Limb (tissue), 2 donors: ENCODE measurements around the gene SDK2.

ENCODE experiments used
- DNase-seq, 2 donors: peaks; one replicate each; pipeline ENCODE4 v3.0.0-alpha.2; 2016; ENCODE audit errors: extremely low spot score in 2 of 2

SDK2 gene

DNA sequence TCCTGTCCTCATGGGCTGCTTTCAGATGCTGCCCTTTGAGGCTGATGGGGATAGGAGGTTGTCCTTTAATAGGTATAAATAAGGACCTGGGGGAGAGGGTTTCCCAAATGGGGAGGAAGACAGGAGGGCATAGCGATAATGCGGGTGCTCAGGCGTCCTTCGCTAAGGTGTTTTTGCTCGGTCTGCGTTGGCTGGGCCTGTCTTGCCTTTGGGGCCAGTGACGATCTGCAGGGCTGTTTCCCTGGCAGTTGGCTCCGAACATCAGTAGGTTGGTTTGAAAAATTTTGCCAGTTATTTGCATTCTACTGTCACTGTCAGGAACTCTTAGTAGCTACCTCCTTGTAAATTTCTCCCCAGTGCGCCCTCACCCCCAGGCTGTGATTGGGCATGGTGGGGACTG is 294.6 kb downstream of the SDK2 start:
- no peak for DNase-seq

DNA sequence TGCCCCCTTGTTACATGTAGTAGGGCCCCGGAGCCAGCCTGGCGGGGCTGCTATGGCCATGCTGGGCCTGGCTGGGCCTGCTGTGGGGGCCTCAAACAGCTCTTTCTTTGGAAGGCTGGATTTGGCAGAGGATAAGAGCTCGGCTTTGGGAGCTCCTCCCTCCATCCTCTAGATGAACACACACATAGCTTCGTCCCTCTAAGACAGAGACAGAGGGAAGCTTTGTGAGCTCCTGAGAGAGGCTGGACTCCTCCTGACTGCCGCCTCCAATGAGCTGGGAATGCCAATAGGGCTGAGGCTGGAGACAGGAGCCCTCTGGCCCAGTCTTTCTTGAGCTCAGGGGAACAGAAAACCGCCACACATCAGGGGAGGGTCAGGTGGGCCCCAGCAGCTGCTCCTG is 295.1 kb downstream of the SDK2 start:
- DNase-seq = peak; percentile 69 to 74

DNA sequence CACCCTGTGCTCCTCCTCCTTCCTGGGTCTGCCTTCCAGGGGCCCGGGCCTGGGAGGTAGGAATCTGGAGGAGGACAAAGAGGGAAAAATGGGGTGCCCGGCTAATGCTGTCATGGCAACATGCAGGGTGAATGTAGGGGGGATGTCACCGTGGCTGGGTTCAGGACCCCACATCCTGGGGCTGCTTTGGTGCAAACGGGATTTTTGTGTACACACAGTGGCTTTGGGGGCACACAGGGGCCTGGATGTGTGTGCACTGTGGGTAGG is 295.5 kb downstream of the SDK2 start:
- no peak for DNase-seq

DNA sequence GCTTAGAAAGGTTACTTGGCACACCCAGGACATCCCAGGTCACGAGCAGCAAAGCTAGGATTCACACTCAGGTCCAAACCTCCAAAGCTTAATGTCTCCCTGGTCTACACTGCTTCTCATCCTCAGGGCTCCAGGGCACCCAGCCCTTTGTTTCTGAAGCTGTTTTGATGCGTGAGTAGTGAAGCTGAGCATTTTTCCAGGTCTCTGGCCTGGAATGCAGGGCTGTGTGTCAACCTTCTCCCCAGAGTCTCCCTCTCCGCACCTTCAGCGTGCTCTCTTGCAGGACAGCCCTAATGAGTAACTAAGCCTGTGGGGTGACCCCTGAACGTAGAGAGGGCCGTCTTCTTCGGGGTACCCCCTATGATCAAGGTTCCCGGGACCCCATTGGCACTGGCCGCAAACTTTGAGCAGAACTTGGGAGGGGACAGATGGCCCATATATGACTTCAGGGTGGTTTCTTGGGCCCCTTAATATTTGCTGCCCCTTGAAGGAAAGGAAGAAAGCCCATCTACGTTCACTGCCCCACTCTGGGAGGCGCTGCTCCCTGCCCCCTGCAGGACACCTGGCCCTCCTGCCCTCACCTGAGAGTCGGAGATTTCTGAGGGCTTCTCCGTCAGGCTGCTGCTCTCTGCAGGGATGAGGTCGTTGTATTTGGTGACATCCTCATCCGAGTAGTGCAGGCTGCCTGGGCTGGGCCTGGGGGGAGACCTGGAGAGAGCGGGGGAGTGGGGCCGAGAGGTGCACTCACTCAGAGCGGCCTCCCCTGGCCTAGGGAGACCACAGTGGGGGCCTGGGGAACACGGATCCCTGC is 296.0 kb downstream of the SDK2 start:
- DNase-seq = no peak

DNA sequence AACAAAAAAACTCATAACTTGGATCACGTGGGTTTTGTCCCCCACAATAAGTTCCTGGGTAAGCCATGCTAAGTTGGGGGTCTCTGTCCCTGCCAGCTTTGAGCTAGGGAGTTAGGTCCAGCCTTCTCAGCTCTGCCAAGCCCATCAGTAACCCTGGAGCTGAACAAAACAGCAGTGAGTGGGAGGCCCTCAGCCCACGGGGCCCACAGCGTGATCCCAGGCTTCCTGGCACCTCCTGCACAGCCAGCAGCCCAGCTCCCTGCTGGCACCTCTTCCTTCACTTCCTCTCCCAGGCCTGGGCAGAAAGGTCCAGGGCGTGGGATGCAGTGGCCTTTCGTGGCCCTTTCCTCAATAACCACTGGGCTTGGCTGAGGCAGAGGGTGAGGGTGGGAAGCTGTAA is 296.9 kb downstream of the SDK2 start:
- no peak for DNase-seq

DNA sequence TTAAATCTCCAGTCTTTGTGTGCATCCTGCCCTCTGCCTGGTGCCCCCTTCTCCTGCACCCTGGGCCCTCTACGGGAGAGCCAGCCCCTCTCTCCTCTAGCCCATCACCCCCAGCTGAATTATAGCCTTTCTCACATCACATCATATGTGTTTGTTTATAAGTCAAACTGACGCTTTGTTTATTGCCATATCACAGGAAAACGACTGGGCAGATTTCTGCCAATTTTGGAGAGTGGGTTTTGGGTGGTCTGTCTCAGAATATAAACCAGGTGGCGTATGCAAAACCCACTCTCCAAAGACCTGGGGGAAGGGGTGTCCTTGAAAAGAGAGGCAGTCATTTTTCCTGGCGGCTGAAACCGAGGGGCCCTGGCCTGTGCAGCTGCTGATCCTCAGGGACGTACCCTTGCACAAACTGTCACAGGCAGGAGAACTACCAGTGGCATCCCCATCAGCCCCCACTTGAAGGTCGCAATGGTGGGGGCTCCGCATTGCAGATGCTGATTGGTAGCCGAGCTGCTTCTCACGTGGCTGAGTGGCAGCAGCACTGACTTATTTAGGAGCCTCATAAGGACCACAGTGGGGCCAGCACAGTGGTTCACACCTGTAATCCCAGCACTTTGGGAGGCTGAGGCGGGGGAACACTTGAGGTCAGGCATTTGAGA is 297.6 kb downstream of the SDK2 start:
- no peak for DNase-seq

DNA sequence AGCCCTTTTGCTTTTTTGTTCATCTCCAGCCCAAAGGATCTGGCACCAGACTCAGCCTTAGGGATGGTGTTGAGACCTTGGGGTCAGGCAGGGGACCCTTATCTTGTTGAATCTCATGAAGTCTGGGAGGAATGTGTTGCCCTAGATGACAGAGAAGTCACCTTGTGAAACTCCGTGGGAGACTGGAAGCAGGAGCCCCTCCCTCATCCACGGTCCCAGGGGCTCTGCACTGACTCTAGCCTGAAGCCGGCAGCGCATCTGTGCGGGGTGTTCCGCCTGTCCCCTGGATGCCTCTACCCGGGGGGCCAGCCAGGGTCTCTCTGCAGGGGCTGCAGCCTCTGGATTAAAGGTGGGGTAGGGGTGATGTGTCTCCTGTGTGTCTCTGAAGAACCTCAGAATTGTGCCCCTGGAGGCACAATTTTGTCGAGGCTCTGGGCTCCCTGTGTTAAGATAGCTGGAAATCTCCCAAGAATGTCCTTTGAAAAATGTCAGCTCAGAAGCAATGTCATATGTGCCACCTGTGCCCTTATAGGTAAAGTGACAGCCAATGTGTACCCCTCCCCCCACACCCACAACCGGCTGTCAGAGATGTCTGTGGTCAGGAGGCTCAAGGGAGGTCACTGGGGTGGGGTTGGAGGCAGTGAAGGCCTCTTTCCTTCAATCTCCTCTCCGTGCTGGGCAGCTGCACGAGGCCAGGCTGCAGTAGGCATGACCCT is 300.3 kb downstream of the SDK2 start:
- no peak for DNase-seq

DNA sequence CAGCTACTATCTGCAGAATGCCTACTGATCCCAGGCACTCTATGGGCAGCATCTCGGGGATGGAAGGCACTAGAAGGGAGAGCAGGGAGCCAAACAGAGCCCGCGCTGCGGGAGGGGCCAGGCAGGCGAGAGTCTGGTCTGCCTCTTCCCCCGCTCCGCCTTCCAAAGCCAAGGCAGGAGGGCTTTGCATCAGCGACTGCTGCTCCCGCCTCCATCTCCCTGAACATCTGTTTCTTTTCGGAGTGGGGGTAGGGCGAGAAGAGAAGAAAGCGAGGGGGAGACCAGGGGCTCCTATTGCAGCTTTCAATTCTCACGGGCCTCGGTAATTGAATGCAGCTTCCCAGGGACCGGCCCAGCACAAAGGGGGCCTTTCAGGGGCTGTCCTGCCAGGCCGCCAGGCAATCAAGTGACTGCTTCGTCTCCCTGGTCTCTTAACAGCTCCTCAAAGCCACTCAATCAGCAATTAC is 301.0 kb downstream of the SDK2 start:
- peak; percentile 88 to 93 for DNase-seq

DNA sequence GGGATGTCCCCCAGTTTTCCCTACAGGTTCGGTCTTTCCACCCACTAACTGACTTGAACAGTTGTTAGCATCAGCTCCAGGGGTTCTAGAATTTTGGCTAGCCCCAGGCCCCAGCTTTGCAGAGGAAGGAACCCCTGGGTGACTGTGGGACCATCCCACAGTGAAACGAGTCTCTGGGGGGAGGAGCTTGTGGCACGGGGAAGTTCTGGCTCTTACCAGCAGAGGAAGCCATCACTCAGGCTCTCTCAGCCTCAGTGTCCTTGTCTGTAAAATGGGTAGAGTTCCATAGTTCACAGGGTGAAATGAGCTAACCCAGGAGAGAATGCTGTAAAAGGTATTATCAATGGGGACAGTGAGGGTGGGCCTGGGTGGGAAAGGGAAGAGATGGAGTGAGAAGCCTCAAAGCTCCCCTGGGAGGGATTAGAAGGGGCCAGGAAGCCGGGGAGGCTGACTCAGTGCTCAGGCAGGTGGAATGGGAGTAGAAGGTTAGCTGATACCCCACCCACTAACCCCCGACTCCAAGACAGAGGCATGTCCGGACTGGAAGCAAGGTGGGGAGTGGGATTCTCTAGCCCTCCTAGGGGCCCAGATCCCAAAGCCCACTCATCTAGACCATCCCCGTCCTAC is 301.6 kb downstream of the SDK2 start:
- DNase-seq = no peak

DNA sequence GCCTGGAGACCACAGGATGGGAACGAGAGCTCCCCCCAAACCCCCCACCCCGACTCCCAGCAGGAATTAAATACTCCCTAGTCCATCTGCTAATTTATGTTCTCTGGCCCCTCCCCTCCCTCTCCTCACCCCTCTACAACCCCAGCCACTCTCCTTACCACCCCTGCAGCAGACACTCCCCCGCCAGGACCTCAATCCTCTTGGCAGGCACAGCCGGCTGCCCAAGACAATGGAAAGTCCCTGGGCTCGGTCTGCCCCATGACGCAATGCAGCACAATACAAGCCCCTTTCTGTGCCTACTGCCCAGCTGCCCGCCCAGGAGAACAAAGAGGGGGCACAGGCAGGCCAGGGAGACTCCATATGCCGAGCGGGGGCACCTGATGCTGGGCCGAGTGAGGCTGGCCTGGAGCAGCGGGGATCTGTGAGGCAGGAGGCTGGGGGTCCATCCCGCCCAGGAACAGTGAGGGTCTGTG is 302.2 kb downstream of the SDK2 start:
- DNase-seq = peak; percentile 57 to 84

DNA sequence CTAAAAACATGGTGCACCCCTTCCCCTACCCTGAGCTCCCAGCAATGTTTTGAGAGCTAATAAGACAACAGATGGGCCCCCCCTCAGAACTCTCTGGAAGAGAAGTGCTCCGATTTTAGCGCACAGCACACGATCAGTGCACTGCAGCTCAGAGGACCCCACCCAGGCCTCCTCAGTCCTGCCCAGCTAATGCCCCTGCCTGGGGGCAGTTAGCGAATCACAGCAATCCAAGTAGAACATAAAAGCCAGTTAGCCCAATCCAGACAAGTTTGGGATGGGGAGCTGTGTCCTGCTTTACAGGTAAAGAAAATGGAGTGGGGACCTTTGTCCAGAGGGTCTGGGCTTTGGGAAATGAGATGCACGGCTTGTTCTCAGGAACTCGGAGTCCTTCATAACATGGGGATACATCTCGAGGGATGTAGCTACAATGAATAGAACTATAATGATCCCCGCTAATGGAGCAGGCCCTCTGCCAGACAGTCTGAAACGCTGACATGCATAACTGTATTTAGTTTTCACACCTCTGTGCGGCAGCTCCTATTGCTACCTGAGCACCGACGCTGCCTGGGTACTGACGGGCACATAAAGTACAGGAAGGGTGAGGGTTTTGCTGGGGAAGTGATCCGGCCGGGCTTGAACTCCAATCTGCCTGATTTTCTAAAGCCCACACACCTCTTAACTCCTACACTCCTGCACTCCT is 302.7 kb downstream of the SDK2 start:
- no peak for DNase-seq

DNA sequence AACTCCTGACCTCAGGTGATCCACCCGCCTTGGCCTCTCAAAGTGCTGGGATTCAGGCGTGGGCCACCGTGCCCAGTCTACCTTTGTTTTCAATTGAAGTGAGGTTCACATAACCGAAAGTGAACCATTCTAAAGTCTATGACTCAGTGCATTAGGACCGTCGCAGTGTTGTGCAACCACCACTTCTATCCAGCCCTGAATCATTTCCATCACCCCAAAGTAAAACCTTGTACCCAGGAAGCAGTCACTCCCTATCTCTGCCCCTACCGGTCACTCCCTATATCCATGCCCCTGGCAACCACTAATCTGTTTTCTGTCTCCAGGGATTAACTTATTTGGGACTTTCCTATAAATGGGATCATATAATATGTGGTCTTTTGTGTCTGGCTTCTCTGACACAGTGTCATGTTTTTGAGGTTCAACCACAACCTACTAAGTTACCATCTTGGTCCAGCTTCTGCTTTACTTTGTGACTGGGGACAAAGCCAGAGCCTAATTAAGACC is 304.1 kb downstream of the SDK2 start:
- DNase-seq = no peak

DNA sequence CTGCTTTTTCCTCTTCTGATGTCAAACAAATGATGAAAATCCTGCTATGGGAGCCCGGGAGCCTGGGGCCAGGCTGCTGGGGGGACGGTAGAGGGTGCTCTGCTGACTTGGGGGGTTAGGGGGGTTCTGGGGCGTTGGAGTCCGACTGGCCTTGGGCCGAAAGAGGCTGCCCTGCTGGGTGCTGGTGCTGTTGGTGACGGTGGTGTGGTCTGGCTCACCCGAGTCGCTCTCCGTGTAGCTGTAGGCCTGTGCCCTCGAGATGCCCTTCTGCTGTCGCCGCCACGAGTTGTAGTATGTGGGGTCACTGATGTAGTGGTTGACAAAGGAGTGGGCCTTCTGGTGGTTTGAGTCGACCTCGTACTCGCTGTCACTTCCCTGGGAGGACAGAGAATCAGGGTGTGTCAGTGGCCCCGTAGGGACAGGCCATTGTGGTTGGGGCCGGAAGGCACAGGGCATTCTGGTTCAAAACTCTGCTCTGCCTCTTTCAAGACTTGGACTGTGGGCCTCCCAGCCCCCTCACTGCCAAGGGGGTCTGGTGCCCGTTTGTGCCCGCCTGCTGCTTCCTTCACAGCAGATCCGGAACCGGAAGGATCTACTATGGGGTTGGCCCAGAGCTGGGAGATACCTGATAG is 305.6 kb downstream of the SDK2 start:
- DNase-seq = no peak

DNA sequence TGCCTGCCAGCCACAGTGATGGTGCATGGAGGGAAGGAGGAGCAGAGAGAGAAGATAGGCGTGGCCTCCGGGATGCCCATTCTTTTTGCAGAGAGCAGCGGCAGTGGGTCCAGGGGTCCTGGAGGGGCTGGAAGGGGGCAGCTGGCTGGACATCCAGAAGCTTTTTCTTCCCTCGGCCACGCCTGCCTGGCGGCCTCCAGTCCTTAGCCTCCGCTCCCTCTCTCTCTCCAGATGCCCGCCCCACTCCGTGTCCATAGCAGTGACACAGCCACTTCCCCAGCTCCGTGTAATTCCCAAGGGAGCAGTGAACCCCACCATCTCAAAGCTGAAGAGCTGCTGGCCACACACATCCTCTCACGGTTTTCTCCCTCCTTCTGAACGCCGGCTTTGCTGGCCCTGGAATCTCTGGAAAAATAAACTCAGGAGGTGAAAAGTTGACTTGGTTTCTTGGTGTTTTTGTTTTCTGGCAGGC is 306.2 kb downstream of the SDK2 start:
- DNase-seq = no peak

DNA sequence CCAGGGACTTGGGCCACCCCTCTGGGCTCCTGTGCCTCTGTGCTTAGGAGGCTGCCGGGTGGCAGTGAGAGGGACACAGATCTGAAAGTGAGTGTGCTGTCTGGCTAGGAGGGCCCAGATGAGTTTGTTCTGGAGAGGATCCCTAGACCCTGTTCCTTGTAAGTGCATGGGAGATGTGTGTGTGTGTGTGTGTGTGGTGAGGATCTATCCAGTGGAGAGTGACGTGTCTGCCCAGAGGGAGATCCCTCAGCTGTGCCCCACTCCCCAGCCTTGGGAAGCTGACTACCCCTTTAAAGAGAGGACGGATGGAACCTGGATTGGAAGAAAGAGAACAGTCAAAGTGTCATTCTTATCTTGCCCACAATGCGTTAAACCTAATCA is 306.9 kb downstream of the SDK2 start:
- DNase-seq = no peak

DNA sequence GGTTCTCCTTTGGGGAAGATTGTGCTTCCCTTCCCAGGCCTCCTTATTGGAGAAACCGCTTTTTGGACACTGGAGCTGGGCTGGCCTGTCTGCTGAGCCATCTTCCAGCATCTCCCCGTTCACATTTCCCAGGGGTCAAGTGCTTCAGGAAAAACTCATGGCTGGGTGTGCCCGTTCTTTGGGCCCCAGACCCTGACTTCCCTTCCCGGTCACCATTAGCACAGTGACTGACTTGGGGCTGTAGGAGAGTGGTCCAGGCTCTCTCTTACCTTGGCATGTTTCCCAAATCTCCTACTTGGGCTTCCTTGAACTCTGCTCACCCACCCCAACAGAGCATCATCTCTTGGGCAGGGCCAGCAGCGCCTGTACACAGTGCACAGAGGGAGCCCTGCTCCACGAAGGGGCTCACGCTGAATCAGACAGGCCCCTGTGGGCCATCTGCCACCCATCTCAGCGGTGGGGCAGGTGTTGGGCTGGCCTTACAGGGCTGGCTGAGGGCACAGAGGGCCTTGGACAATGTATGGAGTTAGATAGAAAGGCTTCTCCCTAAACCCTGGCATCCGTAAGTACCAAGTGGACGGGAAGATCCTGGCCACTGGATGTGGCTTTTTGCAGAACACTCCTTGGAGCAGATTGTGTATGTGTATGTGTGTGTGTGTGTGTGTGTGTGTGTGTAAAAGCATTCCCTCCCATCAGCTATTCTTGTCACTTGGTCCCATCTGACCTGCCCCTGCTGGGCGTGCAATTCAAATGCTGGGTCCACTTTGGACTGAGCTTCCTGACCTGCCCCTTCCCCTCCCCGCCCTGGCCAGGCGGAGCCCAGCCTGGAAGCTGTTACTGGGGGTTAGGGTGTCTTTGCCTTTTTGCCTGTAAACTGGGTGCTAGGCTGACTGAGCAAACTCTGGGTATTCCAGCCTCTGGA is 307.6 kb downstream of the SDK2 start:
- DNase-seq = no peak

DNA sequence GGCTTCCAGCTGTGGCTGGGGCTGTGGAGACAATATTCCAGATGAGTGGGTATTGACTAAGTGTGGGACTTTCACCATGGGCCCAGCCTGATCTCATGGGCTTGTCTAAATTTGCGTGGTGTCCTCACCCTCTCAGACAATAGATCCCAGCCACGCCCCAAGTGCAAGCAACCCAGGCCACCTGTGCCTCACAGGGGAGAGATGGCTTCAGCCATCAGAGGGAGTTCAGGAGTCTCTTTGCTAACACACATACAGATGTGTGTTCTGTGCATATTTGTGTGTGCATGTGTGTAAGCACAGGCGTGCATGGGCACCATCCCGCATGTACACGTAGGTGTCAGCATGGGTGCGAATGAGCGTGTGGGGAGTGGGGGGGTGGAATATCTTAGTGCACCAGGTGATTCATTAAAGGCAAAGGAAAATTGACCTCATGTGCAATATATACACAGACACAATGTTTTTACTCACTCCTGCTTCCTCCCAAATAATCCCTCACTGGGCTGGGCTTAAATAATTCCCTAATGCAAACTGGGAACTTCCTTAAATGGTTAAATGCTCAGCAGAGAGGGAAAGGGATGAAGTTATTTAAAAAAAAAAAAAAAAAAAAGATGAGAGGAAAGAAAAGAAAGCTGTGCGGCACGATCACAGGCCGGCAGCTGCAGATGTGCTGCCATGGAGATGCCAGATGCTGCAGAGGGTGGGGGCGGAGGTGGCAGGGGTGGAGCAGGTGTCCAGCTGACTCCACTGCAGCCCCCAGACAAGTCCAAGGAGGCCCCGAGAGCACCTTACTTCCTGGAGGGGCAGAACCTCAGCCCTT is 308.4 kb downstream of the SDK2 start:
- DNase-seq = no peak

DNA sequence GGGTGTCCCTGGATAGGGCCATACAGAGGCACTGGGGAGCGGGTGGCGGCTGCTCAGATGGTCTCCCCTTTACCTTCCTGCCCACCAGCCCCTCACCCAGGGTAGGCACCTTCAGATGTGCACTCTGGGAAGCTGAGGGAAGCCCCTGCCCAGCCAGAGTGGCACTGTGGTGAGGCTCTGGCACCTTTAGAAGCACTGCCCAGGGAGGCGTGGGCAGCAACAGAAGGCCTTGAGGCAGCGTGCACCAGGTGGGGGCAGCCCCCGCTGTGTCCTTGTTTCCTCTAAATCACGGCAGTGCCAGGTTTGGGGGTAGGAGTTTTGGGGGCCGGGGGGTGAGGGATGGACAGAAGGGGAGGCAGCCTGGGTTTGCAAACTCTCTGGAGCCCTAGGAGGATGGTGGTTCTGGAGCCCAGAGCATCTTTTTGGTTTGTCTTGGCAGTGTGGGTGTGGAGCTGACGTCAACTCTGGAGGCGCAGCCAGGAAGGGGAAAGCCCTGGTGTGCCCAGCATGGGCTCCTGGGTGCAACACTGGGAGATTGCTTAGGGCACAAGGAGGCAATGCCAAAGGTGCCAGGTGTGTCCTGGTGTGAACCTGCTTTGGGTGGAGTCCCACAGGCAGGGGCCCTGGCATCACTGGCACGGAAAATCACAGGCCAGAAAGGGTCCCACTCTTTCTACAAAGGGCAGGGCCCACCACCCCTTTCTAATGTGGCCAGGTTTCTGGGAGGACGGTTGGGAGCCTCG is 309.3 kb downstream of the SDK2 start:
- DNase-seq = no peak
